NCI-H2107 (cell line): ENCODE results near the gene AKT1.
"Not testable (repeated sequence)": the region's sequence is repeated elsewhere in the genome, so short reads cannot be mapped to it uniquely, and the experiment has no call there.

Experiments used
- DNase-seq: peaks from one replicate; lab custom pipeline; 2025; lab: John Stamatoyannopoulos, UW

AKT1 gene

DNA sequence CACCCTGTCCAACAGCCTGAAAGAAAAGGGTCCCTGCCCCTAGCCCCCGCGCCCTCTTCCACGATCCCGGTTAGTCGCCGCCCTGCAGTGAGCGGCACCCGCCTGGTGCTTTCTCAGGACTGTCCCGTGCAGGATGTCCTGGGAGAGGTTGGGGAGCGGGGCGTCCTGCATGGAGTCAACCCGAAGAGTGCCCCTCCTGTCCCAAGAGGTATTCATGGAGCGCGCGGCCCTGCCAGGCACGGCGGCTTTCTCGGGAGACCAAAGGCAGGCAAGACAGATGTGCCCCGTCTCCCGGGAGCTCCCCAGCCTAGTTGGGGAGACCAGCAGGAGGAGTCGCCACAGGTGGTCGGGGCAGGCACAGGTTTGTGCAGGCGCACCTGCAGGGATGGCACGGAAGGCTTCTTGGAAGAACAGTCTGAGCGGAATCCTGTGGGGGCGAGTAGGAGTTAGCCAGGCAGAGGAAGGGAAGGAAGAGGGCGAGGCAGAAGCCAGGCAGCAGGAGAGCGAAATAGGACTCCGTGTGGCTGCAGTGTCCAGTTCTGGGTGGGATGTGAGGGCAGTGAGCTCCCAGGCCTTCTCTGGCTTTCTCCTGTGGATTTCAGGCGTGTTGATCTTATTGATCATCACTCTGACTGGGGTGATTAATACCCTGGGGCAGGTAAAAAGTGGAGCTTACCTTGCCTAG lies 41.9 kb downstream of the AKT1 start:
- no peak for DNase-seq

DNA sequence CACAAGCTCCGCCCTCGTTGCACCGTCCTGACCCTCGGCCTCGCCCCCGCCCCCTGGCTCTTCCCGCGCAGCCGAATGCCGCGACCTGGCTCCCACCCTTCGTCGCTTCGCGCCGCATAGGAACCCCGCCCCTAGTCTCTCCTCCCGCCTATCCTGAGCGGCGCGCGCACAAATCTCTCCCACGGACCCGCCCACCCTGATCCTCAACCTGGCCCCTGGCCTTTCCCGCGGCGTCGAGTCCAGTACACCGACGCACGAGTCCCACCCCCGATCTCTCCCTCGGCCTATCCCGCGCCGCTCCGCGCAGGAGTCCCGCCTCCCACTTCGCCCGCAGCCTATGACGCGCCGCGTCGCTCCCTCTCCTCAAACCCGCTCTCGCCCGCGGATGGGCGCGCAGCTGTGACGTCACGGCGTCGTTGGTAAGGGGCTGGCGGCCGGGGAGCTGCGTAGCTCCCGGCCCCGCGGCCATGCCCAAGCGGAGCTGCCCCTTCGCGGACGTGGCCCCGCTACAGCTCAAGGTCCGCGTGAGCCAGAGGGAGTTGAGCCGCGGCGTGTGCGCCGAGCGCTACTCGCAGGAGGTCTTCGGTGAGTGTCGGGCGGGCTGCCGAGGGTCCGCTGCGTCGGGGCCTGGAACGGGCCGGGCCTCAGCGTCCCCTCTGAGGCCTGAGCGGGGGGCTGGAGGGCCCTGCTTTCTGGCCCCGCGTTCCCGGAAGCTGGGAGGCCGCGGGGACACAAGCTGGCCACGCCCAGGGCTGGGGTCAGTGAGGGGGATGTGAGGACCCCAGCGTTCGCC lies 42.6 kb downstream of the AKT1 start, which contains the start of gene SIVA1:
Gene SIVA1, plus strand, starts transcription at position 413 of the 793 bp plus-strand sequence. Its CDS starts 55 bp downstream, at position 468.
- DNase-seq = peak; percentile 100

DNA sequence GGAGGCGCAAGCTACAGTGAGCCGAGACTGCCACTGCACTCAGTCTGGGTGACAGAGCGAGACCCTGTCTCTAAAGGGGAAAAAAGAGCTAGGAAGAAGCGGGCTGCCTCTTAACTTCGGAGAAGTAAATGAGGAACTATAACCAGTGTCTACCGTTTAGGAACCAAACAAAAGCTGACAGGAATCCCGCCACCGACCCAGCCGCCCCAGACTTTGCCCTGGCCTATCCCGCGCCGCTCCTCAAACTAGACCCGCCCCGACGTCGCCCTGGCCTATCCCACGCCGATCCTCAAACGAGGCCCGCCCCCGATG lies 43.2 kb downstream of the AKT1 start:
- DNase-seq = no peak

DNA sequence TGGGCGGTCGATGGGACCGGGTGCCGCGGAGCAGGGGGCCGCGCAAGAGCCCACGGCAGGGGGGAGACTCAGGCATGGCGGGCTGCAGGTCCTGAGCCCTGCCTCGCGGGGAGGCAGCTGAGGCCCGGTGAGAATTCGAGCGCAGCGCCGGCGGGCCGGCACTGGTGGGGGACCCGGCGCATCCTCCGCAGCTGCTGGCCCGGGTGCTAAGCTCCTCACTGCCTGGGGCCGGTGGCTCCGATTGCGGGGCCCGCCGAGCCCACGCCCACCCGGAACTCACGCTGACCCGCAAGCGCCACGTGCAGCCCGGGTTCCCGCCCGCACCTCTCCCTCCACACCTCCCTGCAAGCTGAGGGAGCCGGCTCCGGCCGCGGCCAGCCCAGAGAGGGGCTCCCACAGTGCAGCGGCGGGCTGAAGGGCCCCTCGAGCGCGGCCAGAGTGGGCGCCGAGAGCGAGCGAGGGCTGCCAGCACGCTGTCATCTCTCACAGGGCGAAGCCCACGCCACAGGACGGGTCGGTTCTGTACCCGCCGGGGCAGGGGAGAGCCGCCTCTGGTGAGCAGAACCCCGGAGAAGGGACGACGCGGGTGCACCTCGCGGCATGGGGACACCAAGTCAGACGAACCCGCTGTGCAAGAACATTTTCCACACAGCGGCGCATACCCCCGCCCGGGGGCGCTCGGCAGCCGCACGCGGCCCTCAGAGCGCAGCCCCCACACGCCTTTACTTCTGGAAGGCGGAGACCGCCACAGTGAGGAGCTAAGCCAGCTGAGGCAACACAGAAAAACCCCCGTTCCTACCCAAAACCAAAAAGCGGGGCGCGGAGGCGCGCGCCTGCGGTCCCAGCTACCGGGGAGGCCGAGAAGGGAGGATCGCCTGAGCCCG lies 43.8 kb downstream of the AKT1 start:
- DNase-seq = no peak

DNA sequence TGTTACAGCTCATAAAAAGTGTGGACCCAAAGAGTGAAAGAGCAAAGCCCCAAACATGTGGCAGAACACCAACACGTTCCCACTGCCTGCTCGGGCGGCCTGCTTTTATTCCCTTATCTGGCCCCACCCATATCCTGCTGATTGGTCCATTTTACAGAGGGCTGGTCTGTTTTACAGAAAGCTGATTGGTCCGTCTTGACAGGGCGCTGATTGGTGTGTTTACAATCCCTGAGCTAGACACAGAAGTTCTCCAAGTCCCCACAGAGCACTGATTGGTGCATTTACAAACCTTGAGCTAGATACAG lies 44.8 kb downstream of the AKT1 start:
- not testable (repeated sequence) for DNase-seq

DNA sequence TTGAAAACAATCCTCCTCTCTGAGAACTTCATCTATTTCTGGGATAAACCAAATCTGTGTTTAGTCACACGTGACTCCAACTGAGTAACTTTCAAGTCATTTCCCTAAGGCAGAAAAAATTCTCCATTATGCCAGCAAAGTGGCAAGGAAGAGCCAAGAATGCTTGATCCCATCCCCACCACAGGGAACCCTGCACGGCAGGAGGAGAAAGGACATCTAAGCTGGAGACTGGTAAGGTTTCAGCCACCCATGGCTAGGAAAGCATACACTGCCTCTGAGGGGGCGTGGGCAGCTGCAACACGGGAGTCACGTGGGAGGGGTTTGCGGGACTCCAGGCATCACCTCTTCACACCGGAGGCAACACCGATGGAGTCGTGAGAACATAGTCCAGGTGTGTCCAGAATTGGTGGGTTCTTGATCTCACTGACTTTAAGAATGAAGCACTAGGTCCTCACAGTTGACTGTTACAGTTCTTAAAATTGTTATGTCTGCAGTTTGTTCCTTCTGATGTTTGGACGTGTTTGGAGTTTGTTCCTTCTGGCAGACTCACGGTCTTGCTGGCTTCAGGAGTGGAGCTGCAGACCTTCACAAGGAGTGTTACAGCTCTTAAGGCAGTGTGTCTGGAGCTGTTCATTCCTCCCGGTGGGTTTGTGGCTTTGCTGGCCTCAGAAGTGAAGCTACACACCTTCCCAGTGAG lies 45.3 kb downstream of the AKT1 start:
- no peak for DNase-seq

DNA sequence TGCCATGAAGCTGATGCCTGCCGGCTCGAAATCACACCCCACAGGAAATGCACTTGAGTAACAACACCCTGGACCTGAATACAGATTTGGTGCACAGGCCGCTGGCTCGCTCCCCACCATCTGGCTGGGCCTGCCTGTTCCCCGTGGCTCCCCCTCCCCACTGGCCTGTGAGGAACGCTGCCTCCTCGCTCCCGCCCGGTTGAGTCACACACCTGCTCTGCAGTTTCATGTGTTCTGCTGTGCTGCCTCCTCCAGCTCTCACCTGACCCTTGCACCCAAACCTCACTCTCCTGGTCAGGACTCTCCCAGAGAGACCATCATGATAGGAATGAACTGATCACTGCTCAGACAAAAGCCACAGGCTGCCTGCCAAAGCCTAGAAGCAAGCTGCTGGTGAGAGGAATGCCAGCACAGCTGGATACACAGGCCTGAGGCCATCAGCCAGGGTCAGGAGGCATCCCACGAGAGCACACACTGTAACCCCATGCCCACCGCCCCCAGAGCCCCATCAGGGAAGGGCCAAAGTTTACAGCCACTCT lies 46.4 kb downstream of the AKT1 start:
- DNase-seq = no peak

DNA sequence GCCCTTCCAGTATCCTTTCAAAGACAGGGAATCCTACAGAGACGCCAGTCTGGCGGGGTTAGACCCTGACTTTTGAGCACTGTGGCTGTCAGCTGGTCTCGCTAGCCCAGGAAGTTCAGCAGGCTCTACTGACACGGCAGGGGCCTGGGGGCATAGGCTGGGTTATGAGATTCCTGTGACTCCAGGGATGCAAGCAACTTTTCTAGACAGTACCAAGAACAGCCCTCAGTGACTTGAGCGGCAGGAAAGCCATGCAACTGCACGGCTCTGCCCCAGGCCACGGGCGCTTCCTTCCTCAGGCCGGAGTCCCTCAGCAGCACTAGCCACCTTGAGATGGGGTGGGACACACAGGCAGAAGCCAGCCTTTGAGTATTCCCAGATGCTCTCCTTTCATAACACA lies 47.7 kb downstream of the AKT1 start:
- DNase-seq = no peak

DNA sequence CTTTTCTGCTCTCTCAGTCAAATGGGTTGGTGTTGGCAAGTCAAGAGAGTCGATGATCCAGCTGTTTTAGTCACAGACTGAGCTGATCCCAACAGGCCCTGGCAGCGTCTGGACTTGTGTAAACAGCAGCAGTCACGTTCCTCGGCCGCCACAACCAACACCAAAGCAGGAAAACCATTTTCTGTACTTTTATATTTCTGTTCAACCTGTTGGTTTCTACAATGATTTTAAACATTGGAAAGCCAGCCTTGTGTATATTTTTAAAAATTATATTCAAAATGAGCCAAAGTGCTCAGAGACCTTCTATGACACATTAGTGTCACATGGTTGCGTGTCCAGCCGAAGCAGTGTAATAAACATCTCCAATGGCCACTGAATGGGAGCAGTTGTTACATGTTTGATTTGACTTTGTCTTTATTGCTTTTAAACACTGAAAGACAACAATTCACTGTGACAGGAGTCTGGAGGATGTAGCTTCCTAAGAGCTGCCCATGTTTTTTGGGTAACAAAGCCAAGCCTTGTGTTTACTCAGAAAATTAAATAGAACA lies 48.5 kb downstream of the AKT1 start:
- DNase-seq = no peak

DNA sequence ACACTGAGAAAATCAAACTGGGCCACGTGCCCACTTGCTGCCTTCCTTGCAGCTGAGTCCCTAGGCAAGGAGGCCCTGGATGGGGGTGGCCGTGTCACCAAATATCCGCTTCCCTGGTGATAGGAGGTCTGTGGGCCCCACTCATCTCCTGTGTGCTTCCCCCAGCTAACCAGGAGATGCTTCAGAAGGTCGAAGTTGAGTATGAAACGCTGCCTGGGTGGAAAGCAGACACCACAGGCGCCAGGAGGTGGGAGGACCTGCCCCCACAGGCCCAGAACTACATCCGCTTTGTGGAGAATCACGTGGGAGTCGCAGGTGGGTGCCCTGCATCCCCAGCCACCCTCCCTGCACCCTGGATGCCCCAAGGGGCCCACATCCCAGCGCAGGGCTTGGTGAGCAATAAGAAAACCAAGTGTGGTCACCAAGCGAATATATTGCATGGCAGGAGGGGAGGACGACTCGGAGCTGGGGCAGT lies 49.4 kb downstream of the AKT1 start:
- DNase-seq = no peak

DNA sequence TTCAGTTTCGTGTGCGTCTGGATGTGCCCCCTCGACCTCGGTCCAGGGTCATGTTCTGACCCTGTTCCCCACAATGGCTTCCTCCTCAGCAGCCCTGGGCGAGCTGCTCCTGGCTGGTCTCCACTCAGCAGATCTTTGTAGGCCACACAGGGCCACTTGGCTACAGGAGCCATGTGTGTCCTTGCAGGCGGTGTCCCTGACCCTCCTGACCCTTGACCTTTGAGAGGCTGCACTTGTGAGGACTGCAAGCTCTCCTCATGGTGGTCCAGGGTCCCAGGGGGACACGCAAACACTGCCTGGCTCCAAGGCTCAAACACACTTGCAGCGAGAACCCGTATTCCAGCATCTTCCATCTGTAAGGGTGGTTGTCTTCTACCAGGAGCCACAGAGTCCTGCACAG lies 50.1 kb downstream of the AKT1 start:
- no peak for DNase-seq

DNA sequence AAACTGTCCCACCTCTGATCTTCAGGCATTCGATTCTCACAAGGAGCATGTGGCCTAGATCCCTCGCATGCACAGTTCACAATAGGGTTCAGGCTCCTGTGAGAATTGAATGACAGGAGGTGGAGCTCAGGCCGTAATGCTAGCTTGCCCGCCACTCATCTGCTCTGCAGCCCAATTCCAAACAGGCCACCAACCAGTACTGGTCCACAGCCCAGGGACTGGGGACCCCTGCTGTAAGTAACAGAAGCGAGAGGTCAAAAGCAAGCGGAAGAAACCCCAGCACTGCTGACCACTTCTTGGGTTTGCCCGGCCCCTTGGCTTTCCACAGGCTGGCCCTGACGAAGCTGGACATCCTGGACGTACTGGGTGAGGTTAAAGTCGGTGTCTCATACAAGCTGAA lies 51.1 kb downstream of the AKT1 start:
- no peak for DNase-seq

DNA sequence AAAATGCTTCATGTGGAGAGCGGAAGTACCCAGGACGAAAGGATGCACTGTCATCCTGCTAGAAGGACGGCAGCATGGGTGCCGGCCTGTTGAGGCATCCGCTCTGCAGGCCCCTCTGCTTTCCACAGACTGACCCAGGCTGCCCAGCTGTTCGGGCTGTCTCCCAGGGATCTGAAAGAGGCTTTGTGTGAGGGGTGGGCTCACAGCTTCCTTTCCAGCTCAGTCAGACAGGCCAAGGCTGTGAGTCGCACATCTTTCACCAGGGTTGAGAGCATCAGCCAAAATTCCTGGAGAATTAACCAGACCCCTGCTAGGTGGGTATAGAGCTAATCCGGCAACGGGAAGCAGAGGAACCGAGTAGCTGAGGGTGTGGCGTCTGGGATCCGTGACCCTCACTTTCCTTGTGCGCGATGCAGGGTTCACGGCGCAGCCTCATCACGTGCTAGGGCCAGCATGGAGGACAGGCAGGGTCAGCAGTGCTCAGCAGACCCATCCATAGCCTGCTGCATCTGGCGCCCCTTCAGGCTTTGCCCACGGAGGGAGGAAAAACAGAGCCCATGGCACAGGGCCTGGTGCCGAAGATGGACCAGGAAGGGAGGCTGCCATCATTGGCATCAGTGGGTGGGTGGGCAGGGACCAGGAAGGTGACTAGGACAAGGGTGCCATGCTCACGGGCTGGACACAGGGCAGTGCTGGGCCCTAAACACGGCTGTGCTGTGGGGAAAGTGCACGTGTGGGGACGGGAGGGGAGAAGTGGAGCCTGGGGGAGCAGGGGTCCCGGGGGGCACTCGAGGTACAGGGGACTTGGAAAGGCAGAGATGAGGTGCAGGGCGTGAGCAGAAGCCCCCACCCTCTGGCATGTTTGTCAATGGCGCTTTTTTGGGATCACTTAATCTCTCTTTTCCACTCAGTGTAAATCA lies 51.8 kb downstream of the AKT1 start:
- DNase-seq = no peak

DNA sequence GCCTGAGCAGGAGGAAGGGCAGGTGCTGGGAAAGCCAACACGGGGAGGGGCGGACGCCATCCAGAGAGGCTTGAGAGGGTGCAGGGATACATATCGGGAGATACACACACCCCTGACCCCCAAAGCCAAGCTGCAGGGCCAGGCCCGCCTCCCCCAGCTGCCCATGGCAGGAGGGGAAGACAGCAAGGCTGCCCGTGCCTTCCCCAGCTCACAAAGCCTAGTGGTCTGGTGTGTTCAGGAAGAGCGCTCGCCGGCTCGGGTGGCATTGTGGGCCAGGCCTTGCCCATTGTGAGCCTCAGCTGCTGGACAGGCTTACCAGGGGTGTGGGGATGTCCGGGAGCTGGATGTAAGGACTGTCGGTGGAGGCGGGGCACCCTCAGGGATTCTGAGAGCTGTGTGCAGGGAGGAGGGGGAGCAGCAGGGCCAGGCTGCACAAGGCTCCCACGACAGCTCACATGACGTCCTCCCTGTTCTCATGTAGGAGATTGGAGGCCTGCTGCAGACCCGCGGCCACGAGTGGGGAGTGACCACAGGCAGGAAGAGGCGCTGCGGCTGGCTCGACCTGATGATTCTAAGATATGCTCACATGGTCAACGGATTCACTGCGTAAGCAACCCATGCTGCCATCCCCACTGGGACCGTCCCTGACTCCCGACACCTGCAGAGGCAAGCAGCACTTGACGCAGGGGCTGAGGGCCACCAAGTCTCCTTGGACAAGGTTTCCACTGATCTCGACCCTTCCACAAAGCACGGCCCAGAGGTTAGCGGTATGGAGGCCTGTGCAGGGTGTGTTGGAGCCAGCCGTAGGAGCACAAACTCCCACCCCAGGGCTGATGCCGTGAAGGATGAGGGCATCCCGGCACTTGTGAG lies 52.7 kb downstream of the AKT1 start:
- no peak for DNase-seq

DNA sequence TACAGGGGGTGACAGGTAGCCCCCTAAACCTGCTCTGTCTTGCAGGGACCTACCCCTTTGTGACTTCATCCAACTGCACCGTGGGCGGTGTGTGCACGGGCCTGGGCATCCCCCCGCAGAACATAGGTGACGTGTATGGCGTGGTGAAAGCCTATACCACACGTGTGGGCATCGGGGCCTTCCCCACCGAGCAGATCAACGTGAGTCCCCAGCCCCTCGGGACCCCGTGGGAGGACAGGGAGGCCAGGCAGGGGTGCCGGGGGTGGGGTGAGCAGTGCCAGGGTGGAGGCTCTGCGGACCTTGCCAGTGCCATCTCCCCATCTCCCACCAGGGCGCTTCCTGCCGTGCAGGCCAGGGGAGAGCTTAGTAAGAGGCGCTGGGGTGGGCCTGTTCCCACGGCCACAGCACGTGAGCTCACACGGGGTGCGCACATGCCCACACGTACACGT lies 53.7 kb downstream of the AKT1 start:
- no peak for DNase-seq

DNA sequence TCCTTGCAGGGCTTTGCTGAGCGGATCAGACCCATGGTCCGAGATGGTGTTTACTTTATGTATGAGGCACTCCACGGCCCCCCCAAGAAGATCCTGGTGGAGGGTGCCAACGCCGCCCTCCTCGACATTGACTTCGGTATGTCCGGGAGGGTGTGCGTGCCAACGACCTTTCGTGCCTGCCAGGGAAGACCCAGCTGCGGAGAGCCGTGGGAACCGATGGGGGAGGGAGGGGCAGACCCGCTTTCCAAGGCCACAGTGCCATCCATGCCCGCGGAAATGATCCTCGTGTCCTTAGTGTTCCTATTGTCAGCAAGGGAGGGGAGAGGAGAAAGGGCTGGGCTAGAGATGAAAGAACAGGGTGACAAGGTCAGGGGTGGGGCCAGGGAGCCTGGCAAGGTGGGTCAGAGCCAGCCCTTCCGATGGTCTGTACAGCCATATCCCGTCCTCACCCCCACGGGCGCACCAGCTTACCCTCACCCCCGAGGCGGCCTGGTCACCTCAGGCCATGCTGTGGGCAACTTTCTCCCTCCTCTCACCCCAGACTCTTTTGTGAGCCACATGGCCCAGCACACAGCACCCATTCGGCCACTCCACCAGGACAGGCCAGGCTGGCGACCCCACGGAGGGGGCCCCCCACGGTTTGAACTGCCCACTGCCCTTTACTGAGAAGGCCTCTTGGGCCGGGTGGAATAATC lies 54.3 kb downstream of the AKT1 start:
- no peak for DNase-seq

DNA sequence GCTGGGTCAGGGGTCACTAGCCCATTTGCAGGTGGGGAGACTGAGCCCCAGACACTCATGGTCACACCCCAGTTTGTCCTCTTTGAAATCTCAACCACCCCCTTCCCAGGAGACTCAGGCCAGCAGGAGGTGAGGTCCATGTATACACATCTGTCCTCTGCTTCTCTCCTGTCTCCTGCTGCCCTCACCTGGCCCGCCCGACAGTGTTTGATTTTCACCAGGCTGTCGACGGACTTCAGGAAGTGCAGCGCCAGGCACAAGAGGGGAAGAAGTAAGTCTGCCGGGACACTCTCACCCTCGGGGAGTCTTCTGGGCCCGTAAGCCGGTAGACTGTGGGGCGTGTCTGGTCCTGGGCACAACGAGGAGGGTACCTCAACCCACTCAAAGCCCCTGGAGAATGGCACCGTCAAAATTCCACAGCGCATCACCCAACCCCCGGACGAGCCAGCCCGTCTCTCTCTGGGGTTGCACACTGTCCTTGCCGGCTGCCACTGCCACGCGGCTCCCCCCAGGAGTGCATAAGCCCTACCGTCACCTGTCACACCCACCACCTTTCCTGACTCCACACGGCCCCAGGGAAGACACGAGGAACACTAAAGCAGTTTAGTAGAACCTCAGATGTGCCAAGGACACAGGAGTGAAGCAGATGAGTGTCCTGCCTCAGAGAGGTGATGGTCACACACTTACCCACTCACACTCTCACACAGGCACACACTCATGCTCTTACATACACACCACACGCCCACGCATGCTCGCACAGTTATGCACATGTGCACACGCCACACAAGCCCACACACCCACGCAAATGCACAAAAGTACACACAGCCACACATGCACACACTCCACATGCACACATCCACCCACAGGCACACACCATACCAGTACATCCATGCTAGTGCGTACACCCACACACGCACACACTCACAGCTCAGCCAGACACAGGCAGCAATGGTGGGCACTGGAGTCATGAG lies 55.7 kb downstream of the AKT1 start:
- no peak for DNase-seq

DNA sequence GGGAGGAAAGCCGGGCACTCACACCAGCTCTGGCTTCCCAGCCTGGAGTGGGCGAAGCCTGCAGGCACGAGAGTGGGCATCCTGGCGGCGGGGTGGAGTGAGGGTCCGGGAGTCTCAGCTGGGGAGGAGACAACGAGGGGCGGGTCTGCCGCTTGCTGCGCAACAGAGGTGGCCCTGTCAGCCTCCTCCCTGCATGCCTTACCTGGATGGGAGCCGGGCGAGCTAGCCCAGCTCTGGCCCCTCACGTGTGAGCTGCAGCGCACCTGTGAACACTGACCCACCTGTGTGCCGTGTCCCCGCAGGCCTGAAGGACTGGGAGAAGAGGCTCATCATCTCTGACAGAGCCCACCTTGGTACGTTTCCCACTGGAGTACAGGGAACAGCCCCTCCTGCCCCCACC lies 56.5 kb downstream of the AKT1 start:
- DNase-seq = no peak
